ENCODE measurements around the gene PARP12.
A peak's percentile ranks its signal among the peaks of the same experiment; 100 is the strongest.
"Not testable (repeated sequence)": the region's sequence is repeated elsewhere in the genome, so short reads cannot be mapped to it uniquely, and the experiment has no call there.

Gene PARP12

GRCh38 chr7:140062528-140063299 is at the start of gene PARP12:
Gene PARP12, minus strand, starts transcription at chr7:140062951. Its CDS starts 104 bp downstream, at chr7:140062847.
- peak within 1 kb of the TSS; percentile 33 for H3K4me3 ChIP-seq (ENCODE audit: low read length)
- no peaks in the 10 kb centered on the region for H3K36me3 ChIP-seq (ENCODE audit: insufficient read depth, low read length)
- H3K27me3 ChIP-seq (ENCODE audit: insufficient read depth, low read length) = peaks cover 24% of the 10 kb centered on the region
- H2AFZ ChIP-seq (ENCODE audit: low read depth, low read length) = peak within 1 kb of the TSS; percentile 87
- no peaks in the 10 kb centered on the region for H3K4me1 ChIP-seq (ENCODE audit: insufficient read depth, low read length)
- peaks cover 9% of the 10 kb centered on the region for H3K9me3 ChIP-seq (ENCODE audit: low read length)

- not testable (repeated sequence) for H3K4me1 ChIP-seq (ENCODE audit: insufficient read depth, low read length); H3K27me3 ChIP-seq (ENCODE audit: insufficient read depth, low read length); H3K4me3 ChIP-seq (ENCODE audit: low read length); H2AFZ ChIP-seq (ENCODE audit: low read depth, low read length)
- Histone ChIP-seq H3K36me3 (ENCODE audit: insufficient read depth, low read length) (peaks cover 32% of the 10 kb centered on the region), H3K9me3 (ENCODE audit: low read length) (peaks cover 12% of the 10 kb centered on the region)
These were observed 46.0 kb upstream of the PARP12 start for GRCh38 chr7:140108777-140109176.

- Histone ChIP-seq H2AFZ (ENCODE audit: low read depth, low read length) (no peak overlapping the region), H3K36me3 (ENCODE audit: insufficient read depth, low read length) (peaks cover 72% of the 10 kb centered on the region), H3K4me3 (ENCODE audit: low read length) (no peak overlapping the region), H3K9me3 (ENCODE audit: low read length) (no peaks in the 10 kb centered on the region), H3K27me3 (ENCODE audit: insufficient read depth, low read length) (no peaks in the 10 kb centered on the region), H3K4me1 (ENCODE audit: insufficient read depth, low read length) (no peaks in the 10 kb centered on the region)
These were observed 33.7 kb upstream of the PARP12 start for GRCh38 chr7:140096459-140096858.

GRCh38 chr7:140093375-140093774 is 30.6 kb upstream of the PARP12 start:
- no peak overlapping the region for H2AFZ ChIP-seq (ENCODE audit: low read depth, low read length)
- H3K4me1 ChIP-seq (ENCODE audit: insufficient read depth, low read length) = no peaks in the 10 kb centered on the region
- H3K36me3 ChIP-seq (ENCODE audit: insufficient read depth, low read length) = peaks cover 71% of the 10 kb centered on the region
- H3K4me3 ChIP-seq (ENCODE audit: low read length) = no peak overlapping the region
- no peaks in the 10 kb centered on the region for H3K27me3 ChIP-seq (ENCODE audit: insufficient read depth, low read length)
- H3K9me3 ChIP-seq (ENCODE audit: low read length) = no peaks in the 10 kb centered on the region

GRCh38 chr7:140085447-140085846 is 22.7 kb upstream of the PARP12 start:
- peaks cover 11% of the 10 kb centered on the region for H3K36me3 ChIP-seq (ENCODE audit: insufficient read depth, low read length)
- no peak overlapping the region for H3K4me3 ChIP-seq (ENCODE audit: low read length)
- no peaks in the 10 kb centered on the region for H3K9me3 ChIP-seq (ENCODE audit: low read length)
- no peak overlapping the region for H2AFZ ChIP-seq (ENCODE audit: low read depth, low read length)
- H3K27me3 ChIP-seq (ENCODE audit: insufficient read depth, low read length) = no peaks in the 10 kb centered on the region
- H3K4me1 ChIP-seq (ENCODE audit: insufficient read depth, low read length) = no peaks in the 10 kb centered on the region

- Histone ChIP-seq H3K4me1 (ENCODE audit: insufficient read depth, low read length) (no peaks in the 10 kb centered on the region), H3K27me3 (ENCODE audit: insufficient read depth, low read length) (no peaks in the 10 kb centered on the region), H3K36me3 (ENCODE audit: insufficient read depth, low read length) (peaks cover 8% of the 10 kb centered on the region), H3K9me3 (ENCODE audit: low read length) (no peaks in the 10 kb centered on the region), H2AFZ (ENCODE audit: low read depth, low read length) (no peak overlapping the region), H3K4me3 (ENCODE audit: low read length) (no peak overlapping the region)
These were observed 22.2 kb upstream of the PARP12 start for GRCh38 chr7:140084972-140085371.

GRCh38 chr7:140084142-140084655 is 21.4 kb upstream of the PARP12 start:
- Histone ChIP-seq H3K4me1 (ENCODE audit: insufficient read depth, low read length) (no peaks in the 10 kb centered on the region), H3K9me3 (ENCODE audit: low read length) (no peaks in the 10 kb centered on the region), H3K36me3 (ENCODE audit: insufficient read depth, low read length) (peaks cover 3% of the 10 kb centered on the region), H3K27me3 (ENCODE audit: insufficient read depth, low read length) (no peaks in the 10 kb centered on the region), H2AFZ (ENCODE audit: low read depth, low read length) (no peak overlapping the region), H3K4me3 (ENCODE audit: low read length) (no peak overlapping the region)

GRCh38 chr7:140082770-140083169 is 20.0 kb upstream of the PARP12 start:
- H3K4me3 ChIP-seq (ENCODE audit: low read length) = no peak overlapping the region
- H3K36me3 ChIP-seq (ENCODE audit: insufficient read depth, low read length) = peaks cover 3% of the 10 kb centered on the region
- no peak overlapping the region for H2AFZ ChIP-seq (ENCODE audit: low read depth, low read length)
- H3K4me1 ChIP-seq (ENCODE audit: insufficient read depth, low read length) = no peaks in the 10 kb centered on the region
- no peaks in the 10 kb centered on the region for H3K27me3 ChIP-seq (ENCODE audit: insufficient read depth, low read length)
- H3K9me3 ChIP-seq (ENCODE audit: low read length) = no peaks in the 10 kb centered on the region

GRCh38 chr7:140081774-140082425 is 19.1 kb upstream of the PARP12 start:
- no peaks in the 10 kb centered on the region for H3K9me3 ChIP-seq (ENCODE audit: low read length)
- no peak overlapping the region for H2AFZ ChIP-seq (ENCODE audit: low read depth, low read length)
- H3K36me3 ChIP-seq (ENCODE audit: insufficient read depth, low read length) = peaks cover under 1% of the 10 kb centered on the region
- H3K4me1 ChIP-seq (ENCODE audit: insufficient read depth, low read length) = no peaks in the 10 kb centered on the region
- H3K4me3 ChIP-seq (ENCODE audit: low read length) = no peak overlapping the region
- no peaks in the 10 kb centered on the region for H3K27me3 ChIP-seq (ENCODE audit: insufficient read depth, low read length)

GRCh38 chr7:140080919-140081318 is 18.2 kb upstream of the PARP12 start:
- Histone ChIP-seq H3K4me3 (ENCODE audit: low read length) (no peak overlapping the region), H3K36me3 (ENCODE audit: insufficient read depth, low read length) (no peaks in the 10 kb centered on the region), H3K27me3 (ENCODE audit: insufficient read depth, low read length) (no peaks in the 10 kb centered on the region), H3K9me3 (ENCODE audit: low read length) (no peaks in the 10 kb centered on the region), H3K4me1 (ENCODE audit: insufficient read depth, low read length) (no peaks in the 10 kb centered on the region), H2AFZ (ENCODE audit: low read depth, low read length) (no peak overlapping the region)

GRCh38 chr7:140079121-140079536 is 16.4 kb upstream of the PARP12 start:
- no peak overlapping the region for H2AFZ ChIP-seq (ENCODE audit: low read depth, low read length)
- no peaks in the 10 kb centered on the region for H3K27me3 ChIP-seq (ENCODE audit: insufficient read depth, low read length)
- H3K9me3 ChIP-seq (ENCODE audit: low read length) = no peaks in the 10 kb centered on the region
- no peaks in the 10 kb centered on the region for H3K36me3 ChIP-seq (ENCODE audit: insufficient read depth, low read length)
- no peak overlapping the region for H3K4me3 ChIP-seq (ENCODE audit: low read length)
- H3K4me1 ChIP-seq (ENCODE audit: insufficient read depth, low read length) = peaks cover 4% of the 10 kb centered on the region

- H2AFZ ChIP-seq (ENCODE audit: low read depth, low read length) = no peak overlapping the region
- H3K36me3 ChIP-seq (ENCODE audit: insufficient read depth, low read length) = no peaks in the 10 kb centered on the region
- no peaks in the 10 kb centered on the region for H3K9me3 ChIP-seq (ENCODE audit: low read length)
- peaks cover 6% of the 10 kb centered on the region for H3K4me1 ChIP-seq (ENCODE audit: insufficient read depth, low read length)
- H3K27me3 ChIP-seq (ENCODE audit: insufficient read depth, low read length) = no peaks in the 10 kb centered on the region
- no peak overlapping the region for H3K4me3 ChIP-seq (ENCODE audit: low read length)
These were observed 15.6 kb upstream of the PARP12 start for GRCh38 chr7:140078392-140078791.

- H3K4me1 ChIP-seq (ENCODE audit: insufficient read depth, low read length) = peaks cover 6% of the 10 kb centered on the region
- no peaks in the 10 kb centered on the region for H3K9me3 ChIP-seq (ENCODE audit: low read length)
- no peak overlapping the region for H3K4me3 ChIP-seq (ENCODE audit: low read length)
- H2AFZ ChIP-seq (ENCODE audit: low read depth, low read length) = no peak overlapping the region
- H3K36me3 ChIP-seq (ENCODE audit: insufficient read depth, low read length) = no peaks in the 10 kb centered on the region
- H3K27me3 ChIP-seq (ENCODE audit: insufficient read depth, low read length) = peaks cover 3% of the 10 kb centered on the region
These were observed 12.0 kb upstream of the PARP12 start for GRCh38 chr7:140074780-140075179.
